ENCODE measurements around the gene RSRC2.
"Not testable (repeated sequence)": the region's sequence is repeated elsewhere in the genome, so short reads cannot be mapped to it uniquely, and the experiment has no call there.

Gene RSRC2, protein sequence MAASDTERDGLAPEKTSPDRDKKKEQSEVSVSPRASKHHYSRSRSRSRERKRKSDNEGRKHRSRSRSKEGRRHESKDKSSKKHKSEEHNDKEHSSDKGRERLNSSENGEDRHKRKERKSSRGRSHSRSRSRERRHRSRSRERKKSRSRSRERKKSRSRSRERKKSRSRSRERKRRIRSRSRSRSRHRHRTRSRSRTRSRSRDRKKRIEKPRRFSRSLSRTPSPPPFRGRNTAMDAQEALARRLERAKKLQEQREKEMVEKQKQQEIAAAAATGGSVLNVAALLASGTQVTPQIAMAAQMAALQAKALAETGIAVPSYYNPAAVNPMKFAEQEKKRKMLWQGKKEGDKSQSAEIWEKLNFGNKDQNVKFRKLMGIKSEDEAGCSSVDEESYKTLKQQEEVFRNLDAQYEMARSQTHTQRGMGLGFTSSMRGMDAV

DNA sequence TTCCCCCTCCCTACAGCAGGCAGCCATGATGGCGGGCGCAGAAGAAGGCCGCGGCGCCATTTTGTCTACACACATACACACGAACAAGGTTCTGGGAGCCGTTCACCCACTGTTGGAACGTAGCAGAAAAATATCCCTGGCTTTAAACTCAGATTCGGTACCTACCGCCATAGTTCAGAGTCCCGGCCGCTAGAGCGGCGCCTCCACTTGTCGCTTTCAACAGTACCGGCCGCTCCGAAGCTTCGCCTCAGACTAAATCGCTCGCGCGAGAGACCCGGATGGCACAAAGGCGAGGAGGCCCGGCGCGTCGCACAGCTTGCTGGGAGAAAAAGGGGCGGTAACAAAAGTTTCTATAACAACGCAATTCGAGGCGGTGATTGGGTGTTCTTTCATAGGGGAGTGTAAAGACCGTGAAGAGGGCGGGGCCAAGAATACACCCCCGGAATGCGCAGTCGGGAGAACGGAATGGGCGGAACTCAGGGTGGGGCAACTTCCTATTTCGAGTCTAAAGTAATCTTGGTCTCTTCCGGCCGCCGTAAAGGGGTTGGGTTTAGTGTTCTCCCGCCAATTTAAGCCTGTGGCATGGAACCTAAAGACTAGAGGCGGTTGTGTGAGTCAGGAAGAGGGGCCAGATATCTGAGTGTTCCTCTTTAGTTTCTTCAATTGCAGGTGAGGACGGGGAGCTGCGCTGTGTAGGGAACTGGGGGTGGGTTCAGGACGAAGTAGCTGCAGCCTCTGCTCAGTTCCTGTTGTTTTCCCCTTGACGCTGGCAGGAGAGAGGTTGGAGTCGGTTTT, at the start of gene RSRC2, which contains the start of gene KNTC1:
TSS of gene RSRC2 (minus strand) at position 254 of the 795 bp plus-strand sequence. CDS start at position 171, 83 bp downstream.
TSS of gene KNTC1 (plus strand) at position 567 of the 795 bp plus-strand sequence. CDS start 2,815 bp downstream, outside the sequence.
- DNase-seq: peak; percentile 98

DNA sequence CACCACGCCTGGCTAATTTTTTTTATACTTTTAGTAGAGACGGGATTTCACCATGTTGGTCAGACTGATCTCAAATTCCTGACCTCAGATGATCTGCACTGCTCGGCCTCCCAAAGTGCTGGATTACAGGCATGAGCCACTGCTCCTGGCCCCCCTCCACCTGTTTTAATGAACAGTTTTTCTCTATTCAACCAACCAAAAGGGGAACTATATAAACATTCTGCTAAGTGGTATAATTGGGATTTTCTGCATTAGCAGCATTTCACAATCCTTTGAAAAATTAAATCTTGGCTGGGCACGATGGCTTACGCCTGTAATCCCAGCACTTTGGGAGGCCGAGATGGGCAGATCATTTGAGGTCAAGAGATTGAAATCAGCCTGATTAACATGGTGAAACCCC, 45.1 kb upstream of the RSRC2 start:
- DNase-seq: no peak

DNA sequence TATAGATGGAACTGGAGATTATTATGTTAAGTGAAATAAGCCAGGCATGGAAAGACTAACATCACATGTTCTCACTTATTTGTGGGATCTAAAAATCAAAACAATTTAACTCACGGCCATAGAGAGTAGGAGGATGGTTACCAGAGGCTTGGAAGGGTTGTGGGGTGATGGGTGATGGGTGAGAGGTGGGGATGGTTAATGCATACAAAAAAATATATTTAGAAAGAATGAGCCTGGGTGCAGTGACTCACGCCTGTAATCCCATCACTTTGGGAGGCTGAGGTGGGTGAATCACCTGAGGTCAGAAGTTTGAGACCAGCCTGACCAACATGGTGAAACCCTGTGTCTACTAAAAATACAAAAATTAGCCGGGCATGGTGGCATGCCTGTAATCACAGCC, 43.3 kb upstream of the RSRC2 start:
- not testable (repeated sequence) for DNase-seq

DNA sequence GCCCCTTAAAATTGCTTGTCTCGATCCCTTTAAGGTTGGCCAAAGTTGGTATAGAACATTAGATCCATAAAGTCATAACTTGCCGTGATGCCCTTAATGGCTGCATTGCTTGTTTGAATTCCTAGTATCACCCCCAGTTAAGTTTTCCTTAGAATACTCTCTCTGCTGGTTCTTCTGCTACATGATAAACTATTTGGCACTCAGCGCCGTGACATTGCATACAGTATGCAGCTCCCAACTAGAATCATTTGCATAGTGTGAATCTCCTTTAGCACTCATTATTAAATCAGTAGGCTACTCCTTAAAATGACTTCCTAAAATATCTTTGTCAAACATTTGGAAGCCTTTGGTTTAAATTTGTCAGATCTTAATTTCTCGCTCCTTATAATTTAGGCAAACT, 42.6 kb upstream of the RSRC2 start:
- DNase-seq: no peak

DNA sequence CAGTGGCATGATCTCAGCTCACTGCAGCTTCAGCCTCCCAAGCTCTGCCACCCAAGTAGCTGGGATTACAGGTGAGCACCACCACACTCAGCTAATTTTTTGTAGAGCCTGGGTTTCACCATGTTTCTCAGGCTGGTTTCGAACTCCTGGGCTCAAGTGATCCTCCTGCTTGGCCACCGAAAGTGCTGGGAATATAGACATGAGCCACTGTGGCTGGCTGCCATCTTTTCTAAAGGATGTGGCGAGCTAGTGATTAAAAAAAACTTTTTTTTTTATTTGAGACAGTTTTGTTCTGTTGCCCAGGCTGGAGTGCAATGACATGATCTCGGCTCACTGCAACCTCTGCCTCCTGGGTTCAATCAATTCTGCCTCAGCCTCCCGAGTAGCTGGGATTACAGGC, 40.1 kb upstream of the RSRC2 start:
- DNase-seq: not testable (repeated sequence)

DNA sequence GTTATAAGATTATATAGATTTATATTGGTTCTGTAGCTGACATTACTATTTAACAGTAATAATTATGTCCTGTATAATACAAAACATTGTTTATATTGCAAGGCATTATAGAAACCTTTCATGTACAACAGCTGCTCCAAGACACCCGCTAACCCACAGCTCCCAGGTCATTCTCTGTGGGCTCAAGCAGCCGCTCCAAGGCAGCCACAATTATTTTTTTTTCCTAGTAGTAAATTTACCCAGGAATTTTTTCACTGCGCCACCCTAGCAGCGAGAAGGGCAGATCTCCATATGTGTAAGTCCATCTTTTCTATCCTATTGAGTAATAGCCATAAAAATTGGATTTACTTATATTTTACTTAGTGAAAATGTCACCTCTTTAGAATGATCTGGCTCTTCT, 36.6 kb upstream of the RSRC2 start:
- DNase-seq: no peak

DNA sequence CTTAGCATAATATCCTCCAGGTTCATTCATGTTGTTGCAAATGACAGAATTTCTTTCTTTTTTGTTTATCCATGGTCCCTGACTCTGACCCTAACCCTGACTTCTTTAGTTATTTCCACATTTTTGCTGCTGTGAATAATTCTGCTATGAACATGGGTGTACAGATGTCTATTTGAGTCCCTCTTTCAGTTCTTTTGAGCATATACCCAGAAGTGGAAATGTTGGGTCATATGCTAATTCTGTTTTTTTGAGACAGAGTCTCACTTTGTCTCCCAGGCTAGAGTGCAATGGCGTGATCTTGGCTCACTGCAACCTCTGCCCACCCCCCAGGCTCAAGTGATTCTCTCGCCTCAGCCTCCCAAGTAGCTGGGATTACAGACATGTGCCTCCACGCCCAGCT, 33.4 kb upstream of the RSRC2 start:
- DNase-seq: no peak

DNA sequence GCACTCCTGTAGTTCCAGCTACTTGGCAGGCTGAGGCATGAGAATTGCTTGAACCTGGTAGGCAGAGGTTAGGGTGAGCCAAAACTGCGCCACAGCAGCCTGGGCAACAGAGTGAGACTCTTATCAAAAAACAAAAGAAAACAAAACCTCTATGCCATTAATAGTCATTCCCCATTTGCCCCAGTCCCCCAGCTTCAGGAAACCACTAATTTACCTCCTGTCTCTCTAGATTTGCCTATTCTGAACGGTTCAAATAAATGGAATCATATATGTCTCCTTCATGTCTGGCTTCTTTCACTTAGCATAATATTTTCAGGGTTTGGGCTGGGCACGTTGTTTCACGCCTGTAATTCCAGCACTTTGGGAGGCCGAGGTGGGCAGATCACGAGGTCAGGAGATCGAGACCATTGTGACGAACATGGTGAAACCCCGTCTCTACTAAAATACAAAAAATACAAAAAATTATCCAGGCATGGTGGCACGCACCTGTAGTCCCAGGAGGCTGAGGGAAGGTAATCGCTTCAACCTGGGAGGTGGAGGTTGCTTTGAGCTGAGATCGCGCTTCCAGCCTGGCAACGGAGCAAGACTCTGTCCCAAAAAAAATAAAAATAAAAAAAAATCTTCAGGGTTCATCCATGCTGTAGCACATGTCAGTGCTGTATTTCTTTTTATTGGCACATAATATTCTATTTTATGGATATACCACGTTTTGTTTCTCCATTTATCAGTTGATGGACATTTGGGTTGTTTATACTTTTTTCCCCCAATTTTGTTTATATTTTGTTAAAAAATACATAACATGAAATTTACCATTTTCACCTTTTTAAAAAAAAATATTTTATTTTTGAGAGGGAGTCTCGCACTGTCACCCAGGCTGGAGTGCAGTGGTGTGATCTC, 32.3 kb upstream of the RSRC2 start:
- no peak for DNase-seq

DNA sequence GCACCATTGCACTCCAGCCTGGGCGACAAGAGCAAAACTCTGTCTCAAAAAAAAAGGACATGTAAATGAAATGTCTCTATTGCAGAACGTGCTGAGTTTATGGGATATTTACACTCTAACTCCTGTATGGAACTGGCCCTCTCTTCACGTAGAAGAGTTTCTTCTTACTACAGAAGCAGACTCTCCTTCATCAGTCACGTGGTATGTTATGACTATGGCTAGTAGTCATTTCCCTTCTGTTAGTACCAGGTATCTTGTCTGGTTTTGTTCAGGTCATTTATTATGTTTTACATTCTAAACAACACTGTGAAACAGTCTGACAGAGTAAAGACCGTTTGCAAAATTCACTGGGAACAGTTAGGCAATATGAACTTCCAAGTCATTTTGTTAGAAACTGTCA, 20.6 kb upstream of the RSRC2 start:
- DNase-seq: no peak

DNA sequence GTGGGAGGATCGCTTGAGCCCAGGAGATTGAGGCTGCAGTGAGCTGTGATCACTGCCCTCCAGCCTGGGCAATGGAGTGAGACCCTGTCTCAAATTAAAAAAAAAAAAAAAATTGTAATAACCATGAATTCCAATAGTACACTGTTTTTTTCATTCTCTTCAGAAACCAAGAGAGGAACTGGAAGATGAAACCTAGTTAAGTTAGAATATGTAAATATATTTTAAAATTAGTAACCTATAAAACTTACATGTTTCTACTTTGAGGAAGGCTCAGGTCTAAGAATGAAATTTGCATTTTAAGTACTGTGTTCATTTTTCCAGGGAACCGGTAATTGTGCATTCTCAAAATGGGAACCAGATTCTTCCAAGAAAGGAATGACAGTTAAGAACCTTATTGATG, 19.1 kb upstream of the RSRC2 start:
- no peak for DNase-seq

DNA sequence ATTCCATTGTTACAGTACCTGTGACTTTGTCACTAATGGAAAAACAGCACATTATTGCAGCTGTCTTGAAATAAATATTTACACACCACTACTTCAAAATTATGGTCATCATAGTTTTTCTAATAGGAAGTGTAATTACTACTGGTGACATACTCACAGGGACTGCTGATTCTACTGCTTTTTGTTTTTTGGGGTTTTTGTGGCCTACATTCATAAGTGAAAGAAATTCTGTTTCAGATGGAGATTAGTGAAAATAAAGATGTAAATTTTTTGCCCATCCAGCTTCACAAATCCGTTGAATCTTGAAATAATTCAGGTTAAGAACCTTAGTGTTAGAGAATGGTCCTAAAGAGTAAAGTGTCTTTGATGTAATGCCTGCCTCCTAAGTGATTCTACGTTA, 17.8 kb upstream of the RSRC2 start:
- no peak for DNase-seq

DNA sequence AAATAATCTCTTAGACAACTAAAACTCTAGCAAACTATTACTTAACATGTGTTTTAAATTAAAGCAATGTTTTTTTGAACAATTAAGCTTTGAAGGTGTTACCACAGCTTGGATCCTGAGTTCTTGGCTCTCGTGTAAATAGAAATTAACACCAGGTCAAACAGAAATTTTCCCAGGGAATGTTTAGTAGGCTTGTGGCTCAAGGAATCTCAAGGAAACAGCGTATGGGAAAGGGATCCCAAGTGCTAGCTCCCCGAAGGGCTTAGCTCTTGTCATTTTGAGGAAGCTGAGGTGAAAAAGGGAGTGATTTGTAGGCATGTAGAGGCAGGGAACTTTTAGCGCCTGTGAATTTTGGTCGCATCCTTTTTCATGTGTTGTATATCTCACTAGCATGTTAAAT, 11.8 kb upstream of the RSRC2 start:
- no peak for DNase-seq

DNA sequence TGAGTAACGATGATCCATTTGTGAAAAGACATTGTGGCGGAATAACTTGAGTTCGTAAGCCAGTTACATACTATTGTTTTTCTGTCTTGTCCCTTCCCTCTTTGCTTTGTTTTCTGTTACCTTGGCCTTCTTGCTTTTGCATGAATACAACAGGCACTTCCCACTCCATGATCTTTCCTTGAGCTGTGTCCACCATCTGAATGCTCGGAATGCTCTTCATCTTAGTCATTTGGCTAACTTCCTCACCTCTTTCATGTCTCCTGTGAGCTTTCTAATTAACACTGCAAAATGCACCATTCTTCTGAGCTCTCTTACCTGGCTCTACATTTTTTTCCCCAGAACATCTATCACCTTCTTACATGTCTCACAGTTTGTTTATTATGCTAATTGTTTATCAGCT, 10.3 kb upstream of the RSRC2 start:
- no peak for DNase-seq

DNA sequence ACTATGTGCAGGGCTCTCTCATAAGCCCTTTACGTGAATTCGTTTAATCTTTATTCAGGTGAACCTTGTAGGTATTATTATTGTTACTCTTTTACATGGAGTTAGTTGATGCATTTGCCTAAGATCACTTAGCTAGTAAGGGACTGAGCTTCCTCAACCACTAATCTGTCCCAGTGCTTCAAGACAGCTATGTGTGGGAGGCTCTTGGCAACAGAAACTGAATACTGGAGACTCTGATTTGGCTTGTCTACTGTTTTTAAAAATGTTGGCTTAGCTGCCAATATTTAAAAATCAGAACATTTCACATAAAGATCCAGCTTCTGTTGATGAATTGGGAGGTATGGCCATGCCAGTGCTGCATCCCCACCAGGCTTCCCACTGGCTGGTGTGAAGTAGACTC, 7.1 kb upstream of the RSRC2 start:
- DNase-seq: no peak

DNA sequence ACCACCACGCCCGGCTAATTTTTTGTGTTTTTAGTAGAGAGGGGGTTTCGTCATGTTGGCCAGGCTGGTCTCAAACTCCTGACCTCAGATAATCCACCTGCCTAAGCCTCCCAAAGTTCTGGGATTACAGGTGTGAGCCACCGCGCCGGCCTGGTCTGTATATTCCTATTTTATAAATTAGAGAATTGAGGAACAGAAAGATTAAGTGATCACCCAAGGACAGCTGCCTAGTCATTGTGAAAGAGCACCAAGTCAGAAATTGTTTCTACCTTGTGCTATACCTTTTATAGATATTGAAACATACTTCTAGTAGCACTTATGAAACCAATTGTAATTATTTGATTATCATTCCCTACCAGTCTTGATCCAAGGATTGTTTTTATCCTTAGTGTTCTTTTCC, 2.3 kb upstream of the RSRC2 start:
- no peak for DNase-seq

DNA sequence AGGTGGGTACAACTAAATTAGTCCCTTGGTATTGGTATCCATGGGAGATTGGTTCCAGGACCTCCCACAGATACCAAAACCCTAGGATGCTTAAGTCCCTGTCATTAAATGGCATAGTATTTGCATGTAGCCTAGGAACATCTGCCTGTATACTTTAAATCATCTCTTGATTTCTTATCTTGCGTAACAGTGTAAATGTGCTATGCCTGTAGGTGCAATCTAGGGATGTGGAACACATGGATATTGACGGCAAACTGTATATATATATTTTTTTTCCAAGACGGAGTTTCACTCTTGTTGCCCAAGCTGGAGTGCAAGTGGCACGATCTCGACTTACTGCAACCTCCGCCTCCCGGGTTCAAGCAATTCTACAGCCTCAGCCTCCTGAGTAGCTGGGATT, 1.8 kb upstream of the RSRC2 start:
- no peak for DNase-seq

DNA sequence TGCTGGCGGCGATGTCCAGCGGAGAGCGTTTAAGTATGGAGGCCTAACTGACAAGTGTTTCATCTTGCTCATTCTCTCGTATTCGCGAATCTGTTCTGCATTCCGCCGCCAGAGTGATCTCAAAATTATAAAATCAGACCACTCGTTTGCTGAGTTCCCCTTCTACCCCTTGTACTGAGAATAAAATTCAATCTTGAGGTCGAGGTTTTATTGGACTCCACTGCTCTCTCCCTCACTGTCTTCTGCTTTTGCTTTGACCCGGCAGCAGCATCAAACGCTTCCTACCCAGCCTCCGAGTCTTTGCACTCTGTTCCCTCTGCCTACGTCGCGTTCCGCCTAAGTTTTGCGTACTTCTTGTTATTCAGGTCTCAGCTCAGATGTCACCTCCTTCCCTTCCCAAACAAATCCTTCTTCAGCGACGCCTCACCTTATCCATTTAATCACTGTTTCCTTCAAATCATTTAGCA, 775 bp upstream of the RSRC2 start:
- DNase-seq: no peak

DNA sequence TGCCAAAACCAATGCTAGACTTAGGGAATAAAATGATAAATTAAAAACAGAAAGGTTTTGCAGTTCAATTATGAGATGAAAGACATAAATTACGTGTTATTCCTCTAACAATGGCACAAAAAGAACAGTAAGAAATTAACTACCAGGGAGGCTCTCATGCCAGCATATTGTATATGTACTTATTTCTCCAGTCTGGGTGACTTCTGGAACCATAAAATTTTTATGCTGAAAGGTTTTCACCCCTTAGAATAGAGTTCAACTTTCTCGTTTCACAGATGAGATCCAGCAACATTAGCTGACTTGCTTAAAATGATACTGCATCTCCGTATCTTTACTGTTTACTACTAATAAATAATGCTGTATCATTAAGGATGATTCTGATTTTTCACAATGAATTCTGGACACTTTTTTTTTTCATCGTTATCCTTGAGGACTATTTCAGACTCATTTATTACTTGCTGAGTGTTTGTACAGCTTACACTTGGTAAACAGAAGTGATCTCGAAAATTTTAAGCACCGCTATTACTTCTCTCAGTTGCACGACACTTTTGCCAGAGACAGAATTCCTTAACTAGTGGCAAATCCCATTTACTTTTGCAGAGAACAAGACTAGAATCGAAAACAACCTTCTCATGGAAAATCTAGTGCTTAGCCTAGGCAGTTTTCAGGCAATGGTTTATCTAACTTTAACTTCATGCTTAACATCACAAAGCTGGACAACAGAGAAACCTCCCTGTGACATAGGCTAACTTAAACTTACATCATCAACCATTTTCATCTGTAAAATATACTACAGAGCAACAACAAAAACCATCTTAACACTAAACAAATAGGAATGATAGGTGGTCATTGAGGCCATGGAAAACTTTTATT, 2.7 kb downstream of the RSRC2 start:
- DNase-seq: no peak

DNA sequence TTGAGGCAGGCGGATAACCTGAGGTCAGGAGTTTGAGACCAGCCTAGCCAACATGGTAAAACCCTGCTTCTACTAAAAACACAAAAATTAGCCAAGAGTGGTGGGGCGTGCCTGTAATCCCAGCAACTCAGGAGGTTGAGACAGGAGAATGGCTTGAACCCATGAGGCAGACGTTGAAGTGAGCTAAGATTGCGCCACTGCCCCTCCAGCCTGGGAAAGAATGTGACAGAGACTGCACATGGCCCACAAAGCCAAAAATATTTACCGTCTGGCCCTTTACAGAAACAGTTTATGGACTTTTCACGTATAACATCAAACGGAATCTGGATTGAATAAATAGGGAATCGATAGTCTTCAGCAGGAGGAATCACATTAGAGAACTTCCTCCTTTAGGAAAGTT, 3.5 kb downstream of the RSRC2 start:
- DNase-seq: no peak

DNA sequence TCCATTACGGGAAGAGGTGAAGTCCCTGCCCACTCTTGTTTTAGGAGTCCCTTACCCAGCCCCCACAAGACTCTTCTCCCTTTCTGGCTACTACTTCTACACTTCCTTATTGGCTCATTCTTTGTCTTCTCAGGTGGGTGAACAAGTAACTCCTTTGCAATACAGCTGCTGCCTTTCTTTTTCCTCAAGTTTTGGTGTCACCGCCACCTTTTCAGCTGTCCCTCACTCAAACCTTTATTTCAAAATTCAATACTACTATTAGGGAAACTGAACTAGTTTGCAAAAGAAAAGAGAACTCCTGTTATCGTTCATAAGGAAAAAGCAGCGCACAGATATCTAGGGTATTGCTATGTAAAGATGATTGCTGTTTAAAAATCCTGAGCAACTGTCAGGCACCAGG, 6.1 kb downstream of the RSRC2 start:
- no peak for DNase-seq

DNA sequence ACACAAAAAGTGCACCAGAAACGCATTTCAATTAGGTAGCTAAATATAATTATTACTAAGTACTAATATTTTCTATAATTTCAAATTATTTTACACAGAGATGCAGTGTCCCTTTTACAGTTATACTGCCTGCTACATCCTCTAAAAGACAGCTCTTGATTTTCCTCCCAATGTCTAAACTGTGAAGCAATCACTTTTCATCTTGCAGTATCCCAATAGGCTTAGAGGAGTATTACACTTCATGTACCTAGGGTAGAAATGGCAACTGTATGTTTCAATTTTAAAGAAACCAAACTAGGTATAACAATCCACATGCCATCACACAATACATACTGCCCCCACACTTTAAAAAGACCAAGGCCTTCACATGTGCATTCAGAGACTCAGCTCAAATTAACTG, 7.3 kb downstream of the RSRC2 start:
- no peak for DNase-seq

DNA sequence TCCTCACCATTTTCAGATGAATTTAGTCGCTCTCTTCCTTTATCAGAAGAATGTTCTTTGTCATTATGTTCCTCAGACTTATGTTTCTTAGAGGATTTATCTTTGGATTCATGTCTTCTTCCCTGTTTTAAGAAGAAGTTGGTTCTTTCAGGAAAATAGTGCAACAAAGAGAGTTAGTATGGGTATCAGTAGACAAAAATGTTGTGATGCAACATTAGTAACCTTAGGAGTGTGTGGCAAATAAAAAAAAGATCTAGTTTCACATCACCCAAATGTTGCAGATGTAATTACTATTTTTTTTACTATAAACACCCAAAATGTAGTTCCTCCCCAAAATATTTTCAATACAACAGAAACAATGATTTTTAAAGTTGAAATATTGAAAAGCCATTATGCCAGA, 7.8 kb downstream of the RSRC2 start:
- DNase-seq: no peak
